ENCODE results near the gene CLDN16.

DNA sequence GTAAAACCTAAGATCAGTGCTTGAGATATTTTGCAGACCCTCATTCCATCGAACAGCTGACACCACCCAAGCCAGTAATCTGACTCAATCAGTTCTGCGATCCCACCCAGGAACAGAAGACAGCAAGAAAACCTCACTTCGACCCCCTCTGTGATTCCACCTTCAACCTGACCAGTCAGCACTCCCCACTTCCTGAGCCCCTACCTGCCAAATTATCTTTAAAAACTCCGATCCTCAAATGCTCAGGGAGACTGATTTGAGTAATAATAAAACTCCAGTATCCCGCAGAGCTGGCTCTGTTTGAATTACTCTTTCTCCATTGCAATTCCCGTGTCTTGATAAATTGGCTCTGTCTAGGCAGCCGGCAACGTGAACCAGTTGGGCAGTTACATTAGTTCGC, 25.7 kb upstream of the CLDN16 start:
- TF ChIP-seq, protein P1, sequence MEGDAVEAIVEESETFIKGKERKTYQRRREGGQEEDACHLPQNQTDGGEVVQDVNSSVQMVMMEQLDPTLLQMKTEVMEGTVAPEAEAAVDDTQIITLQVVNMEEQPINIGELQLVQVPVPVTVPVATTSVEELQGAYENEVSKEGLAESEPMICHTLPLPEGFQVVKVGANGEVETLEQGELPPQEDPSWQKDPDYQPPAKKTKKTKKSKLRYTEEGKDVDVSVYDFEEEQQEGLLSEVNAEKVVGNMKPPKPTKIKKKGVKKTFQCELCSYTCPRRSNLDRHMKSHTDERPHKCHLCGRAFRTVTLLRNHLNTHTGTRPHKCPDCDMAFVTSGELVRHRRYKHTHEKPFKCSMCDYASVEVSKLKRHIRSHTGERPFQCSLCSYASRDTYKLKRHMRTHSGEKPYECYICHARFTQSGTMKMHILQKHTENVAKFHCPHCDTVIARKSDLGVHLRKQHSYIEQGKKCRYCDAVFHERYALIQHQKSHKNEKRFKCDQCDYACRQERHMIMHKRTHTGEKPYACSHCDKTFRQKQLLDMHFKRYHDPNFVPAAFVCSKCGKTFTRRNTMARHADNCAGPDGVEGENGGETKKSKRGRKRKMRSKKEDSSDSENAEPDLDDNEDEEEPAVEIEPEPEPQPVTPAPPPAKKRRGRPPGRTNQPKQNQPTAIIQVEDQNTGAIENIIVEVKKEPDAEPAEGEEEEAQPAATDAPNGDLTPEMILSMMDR (IDR thresholded peaks at IDR 0.05; ENCODE audit: poor library complexity, severe bottlenecking): no peak
- no peak for TF ChIP-seq EP300 (conservative IDR thresholded peaks at IDR 0.05; ENCODE audit: poor library complexity, severe bottlenecking)
- TF ChIP-seq EZH2 (IDR thresholded peaks at IDR 0.05; ENCODE audit: borderline replicate concordance, insufficient read depth, low read length, poor library complexity, severe bottlenecking): no peak
- no peak for TF ChIP-seq POLR2AphosphoS5 (IDR thresholded peaks at IDR 0.05)
- no peak for TF ChIP-seq RAD21 (conservative IDR thresholded peaks at IDR 0.05)
- no peak for TF ChIP-seq SMC3 (conservative IDR thresholded peaks at IDR 0.05; ENCODE audit: poor library complexity)
- TF ChIP-seq, protein P2, sequence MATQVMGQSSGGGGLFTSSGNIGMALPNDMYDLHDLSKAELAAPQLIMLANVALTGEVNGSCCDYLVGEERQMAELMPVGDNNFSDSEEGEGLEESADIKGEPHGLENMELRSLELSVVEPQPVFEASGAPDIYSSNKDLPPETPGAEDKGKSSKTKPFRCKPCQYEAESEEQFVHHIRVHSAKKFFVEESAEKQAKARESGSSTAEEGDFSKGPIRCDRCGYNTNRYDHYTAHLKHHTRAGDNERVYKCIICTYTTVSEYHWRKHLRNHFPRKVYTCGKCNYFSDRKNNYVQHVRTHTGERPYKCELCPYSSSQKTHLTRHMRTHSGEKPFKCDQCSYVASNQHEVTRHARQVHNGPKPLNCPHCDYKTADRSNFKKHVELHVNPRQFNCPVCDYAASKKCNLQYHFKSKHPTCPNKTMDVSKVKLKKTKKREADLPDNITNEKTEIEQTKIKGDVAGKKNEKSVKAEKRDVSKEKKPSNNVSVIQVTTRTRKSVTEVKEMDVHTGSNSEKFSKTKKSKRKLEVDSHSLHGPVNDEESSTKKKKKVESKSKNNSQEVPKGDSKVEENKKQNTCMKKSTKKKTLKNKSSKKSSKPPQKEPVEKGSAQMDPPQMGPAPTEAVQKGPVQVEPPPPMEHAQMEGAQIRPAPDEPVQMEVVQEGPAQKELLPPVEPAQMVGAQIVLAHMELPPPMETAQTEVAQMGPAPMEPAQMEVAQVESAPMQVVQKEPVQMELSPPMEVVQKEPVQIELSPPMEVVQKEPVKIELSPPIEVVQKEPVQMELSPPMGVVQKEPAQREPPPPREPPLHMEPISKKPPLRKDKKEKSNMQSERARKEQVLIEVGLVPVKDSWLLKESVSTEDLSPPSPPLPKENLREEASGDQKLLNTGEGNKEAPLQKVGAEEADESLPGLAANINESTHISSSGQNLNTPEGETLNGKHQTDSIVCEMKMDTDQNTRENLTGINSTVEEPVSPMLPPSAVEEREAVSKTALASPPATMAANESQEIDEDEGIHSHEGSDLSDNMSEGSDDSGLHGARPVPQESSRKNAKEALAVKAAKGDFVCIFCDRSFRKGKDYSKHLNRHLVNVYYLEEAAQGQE (IDR thresholded peaks at IDR 0.05; ENCODE audit: borderline replicate concordance): no peak
- TF ChIP-seq MXI1 (conservative IDR thresholded peaks at IDR 0.05; ENCODE audit: poor library complexity, severe bottlenecking): no peak

All from neural cell (in vitro differentiated cells).